Measurements from ENCODE around the gene MYL5.

The MYL5 gene, protein sequence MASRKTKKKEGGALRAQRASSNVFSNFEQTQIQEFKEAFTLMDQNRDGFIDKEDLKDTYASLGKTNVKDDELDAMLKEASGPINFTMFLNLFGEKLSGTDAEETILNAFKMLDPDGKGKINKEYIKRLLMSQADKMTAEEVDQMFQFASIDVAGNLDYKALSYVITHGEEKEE

DNA sequence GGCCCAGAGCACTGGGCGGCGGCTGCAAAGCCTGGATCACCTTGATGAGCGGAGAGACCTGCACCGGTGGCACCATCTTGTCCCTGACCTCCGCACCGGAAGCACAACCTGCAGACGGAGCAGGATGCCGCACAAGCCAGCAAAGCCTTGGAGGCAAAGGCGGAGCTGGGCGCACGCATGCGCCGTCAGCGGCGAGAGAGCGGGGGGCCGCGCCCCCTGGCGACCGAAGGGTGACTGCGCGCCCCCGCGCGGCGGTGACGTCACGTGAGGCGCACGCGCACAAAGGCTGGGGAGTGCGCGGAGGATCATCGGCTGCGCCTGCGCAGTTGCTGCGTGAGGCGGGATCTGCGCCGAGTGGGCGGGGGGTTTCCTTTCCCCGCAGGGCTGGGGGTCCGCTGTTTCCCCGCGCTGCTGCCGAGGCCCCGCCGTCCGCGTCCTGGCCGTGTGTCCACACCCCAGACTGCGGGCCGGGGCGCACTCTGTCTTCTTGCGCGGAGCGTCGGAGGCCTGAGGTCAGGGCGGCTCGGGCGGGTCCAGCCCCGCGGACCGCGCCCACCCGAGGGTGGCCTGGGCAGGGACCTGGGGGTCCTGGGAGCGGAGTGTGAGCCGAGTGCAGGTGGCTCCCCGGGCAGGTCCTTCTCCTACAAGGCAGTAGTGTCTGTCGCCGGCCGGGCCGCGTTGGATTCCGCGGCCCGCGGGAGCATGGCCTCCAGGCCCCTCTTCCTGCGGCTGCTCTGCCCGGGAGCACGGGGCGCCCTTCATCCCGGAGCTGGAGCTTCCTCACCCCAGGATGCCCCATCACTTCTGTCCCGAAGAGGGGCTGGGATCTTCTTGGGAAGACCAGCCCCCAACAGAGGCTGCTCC, at the start of gene MYL5, which contains the start of gene ATP5ME:
TSS of gene MYL5 (plus strand) at position 371 of the 864 bp plus-strand sequence. CDS start 3,485 bp downstream, outside the sequence.
TSS of gene ATP5ME (minus strand) at position 105 of the 864 bp plus-strand sequence. CDS start at position 76, 29 bp downstream.
- Histone ChIP-seq H3K27me3 (replicated peaks; ENCODE audit: control insufficient read depth, insufficient read depth, low read length) (no peaks in the 10 kb centered on the region), H3K36me3 (ENCODE audit: control insufficient read depth, insufficient read depth, low read length, severe bottlenecking) (peaks cover 18% of the 10 kb centered on the region), H3K4me1 (ENCODE audit: control insufficient read depth, insufficient read depth, low read length) (peaks cover 27% of the 10 kb centered on the region), H3K9me3 (ENCODE audit: control insufficient read depth, low read length) (no peaks in the 10 kb centered on the region), H3K9ac (ENCODE audit: low read length) (peak within 1 kb of the TSS; percentile 97), H3K4me3 (ENCODE audit: low read length) (peak within 1 kb of the TSS; percentile 88)
- peak; percentile 97 for DNase-seq (ENCODE audit: low read depth)

DNA sequence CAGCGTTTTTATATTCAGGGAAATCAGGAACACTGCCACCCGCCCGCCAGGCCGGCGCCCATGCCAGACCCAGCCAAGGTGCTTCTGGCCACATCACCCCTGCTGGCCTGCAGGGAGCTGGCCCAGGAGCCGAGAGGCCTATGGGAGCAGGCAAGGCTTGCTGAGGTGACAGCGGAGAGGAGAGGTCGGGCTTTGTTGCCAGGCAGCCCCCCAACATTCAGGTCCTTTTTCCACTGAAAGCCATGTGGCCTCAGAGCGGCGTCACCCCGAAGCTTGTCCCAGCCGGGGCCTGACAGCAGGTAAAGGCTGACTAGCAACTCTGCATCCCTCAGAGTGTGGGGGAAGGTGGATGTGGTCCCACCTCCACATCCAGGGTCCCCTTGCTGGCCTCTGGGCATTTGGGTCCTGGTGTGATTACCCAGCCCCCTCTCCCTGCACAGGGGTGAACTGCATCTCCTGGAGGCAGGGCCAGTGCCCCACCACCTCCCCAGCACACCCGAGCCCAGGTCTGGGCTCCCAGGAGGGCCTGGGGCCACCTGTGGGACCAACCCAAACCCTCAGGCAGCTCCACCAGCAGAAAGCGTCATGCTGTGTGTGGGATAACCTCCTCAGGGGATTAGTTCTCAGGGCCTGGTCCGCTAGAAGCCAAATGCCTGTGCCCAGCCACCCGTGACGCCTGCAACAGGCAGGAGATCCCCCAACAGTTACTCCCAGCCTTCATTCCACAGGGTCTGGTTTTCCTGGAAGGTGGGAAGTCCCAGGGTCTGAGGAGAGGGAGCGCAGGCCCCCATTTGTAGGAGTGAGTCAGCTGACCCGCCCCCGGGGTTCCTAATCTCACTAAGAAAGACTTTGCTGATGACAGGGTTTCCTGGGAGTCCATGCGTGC, 49.4 kb upstream of the MYL5 start, which contains the start of gene PDE6B:
TSS of gene PDE6B (plus strand) at position 869 of the 886 bp plus-strand sequence. CDS start 54 bp downstream, outside the sequence.
- no peak for DNase-seq (ENCODE audit: low read depth)
- no peaks in the 10 kb centered on the region for H3K36me3 ChIP-seq (ENCODE audit: control insufficient read depth, insufficient read depth, low read length, severe bottlenecking)
- no peak within 1 kb of the TSS for H3K9ac ChIP-seq (ENCODE audit: low read length)
- no peaks in the 10 kb centered on the region for H3K4me1 ChIP-seq (ENCODE audit: control insufficient read depth, insufficient read depth, low read length)
- peaks cover 13% of the 10 kb centered on the region for H3K27me3 ChIP-seq (replicated peaks; ENCODE audit: control insufficient read depth, insufficient read depth, low read length)
- H3K4me3 ChIP-seq (ENCODE audit: low read length): no peak within 1 kb of the TSS
- H3K9me3 ChIP-seq (ENCODE audit: control insufficient read depth, low read length): no peaks in the 10 kb centered on the region

DNA sequence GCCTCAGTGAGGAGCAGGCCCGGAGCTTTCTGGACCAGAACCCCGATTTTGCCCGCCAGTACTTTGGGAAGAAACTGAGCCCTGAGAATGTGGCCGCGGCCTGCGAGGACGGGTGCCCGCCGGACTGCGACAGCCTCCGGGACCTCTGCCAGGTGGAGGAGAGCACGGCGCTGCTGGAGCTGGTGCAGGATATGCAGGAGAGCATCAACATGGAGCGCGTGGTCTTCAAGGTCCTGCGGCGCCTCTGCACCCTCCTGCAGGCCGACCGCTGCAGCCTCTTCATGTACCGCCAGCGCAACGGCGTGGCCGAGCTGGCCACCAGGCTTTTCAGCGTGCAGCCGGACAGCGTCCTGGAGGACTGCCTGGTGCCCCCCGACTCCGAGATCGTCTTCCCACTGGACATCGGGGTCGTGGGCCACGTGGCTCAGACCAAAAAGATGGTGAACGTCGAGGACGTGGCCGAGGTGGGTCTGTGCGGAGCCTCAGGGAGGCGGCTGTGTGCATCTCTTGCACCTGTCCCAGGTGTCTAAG, 48.6 kb upstream of the MYL5 start:
- no peaks in the 10 kb centered on the region for H3K4me1 ChIP-seq (ENCODE audit: control insufficient read depth, insufficient read depth, low read length)
- DNase-seq (ENCODE audit: low read depth): no peak
- peaks cover 13% of the 10 kb centered on the region for H3K27me3 ChIP-seq (replicated peaks; ENCODE audit: control insufficient read depth, insufficient read depth, low read length)
- no peak overlapping the region for H3K9ac ChIP-seq (ENCODE audit: low read length)
- no peaks in the 10 kb centered on the region for H3K9me3 ChIP-seq (ENCODE audit: control insufficient read depth, low read length)
- H3K36me3 ChIP-seq (ENCODE audit: control insufficient read depth, insufficient read depth, low read length, severe bottlenecking): no peaks in the 10 kb centered on the region
- H3K4me3 ChIP-seq (ENCODE audit: low read length): no peak overlapping the region

DNA sequence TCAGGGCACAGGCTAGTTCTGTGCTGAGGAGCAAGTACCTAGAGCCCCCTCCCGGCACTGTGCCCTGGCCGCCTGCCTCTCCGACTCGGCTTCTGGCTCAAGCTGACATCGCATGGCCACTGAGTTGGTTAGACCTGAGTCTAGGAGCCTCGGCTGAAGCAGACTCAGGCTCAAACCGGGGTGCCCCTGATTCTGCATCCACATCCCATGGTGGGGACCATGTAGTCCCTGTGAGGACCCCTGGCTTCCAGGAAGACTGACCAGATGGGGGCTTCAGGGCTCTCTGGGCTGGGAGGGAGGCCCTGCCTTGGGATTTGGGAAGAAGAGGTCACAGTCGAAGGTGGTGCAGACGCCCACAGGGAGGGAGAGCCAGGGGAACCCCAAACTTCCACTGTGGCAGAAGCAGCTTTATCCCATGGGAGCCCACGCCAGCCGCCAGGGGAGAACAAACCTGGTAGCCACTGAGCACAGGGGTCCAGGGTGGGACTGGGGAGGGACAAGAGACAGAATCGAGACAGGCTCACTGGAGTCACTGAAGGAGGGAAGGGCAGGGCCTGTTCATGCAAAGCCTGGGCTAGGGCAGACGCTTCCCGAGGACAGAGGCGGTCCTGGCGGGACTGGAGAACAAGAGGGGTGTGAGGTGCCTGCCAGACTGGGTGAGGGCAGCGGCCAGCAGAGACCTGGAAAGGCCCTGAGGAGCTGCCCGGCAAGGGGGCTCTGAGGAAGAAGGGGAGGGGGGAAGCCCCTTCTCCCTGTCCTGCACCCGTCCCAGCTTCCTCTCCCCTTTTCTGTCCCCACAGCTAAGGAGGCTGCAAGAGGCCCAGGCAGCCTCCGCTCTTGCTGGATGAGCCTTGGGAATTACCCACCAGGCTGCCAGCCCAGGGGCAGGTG, 47.9 kb upstream of the MYL5 start:
- no peak overlapping the region for H3K4me3 ChIP-seq (ENCODE audit: low read length)
- H3K4me1 ChIP-seq (ENCODE audit: control insufficient read depth, insufficient read depth, low read length): no peaks in the 10 kb centered on the region
- no peak for DNase-seq (ENCODE audit: low read depth)
- H3K36me3 ChIP-seq (ENCODE audit: control insufficient read depth, insufficient read depth, low read length, severe bottlenecking): no peaks in the 10 kb centered on the region
- no peaks in the 10 kb centered on the region for H3K9me3 ChIP-seq (ENCODE audit: control insufficient read depth, low read length)
- H3K9ac ChIP-seq (ENCODE audit: low read length): no peak overlapping the region
- peaks cover 13% of the 10 kb centered on the region for H3K27me3 ChIP-seq (replicated peaks; ENCODE audit: control insufficient read depth, insufficient read depth, low read length)

DNA sequence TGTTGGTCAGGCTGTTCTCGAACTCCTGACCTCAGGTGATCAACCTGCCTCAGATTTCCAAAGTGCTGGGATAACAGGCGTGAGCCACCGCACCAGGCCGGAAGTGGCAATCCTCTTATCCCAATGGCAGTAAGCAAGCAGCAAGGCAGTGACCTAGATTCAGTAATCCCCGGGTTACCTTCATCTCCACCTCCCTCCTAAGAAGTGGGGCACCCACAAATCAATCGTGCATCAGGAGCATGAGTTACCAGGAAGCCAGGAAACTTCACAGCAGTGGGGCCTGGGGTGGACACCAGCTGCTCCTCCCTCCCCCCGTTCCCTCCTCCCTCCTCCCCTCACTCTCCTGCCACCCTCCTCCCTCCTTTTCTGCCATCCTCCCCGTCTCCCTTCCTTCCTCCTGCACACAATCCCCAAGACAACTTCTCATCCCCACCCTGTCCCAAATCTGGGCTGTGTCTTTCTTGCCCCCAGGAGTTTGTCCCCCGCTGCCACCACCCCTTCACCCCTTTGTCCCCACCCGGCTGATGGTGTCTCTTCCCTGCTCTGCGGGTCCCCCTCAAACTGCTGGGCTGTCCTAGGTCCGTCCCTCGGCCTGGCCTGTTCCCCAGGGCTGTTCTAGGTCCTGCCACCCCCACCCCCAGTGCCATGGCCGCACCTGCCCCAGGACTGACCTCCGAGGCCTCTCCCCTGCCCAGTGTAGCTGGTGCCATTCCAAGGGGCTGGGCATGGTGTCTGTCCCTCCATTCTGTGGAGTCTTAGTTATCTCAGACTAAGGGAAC, 46.8 kb upstream of the MYL5 start:
- no peak overlapping the region for H3K9ac ChIP-seq (ENCODE audit: low read length)
- no peaks in the 10 kb centered on the region for H3K4me1 ChIP-seq (ENCODE audit: control insufficient read depth, insufficient read depth, low read length)
- H3K36me3 ChIP-seq (ENCODE audit: control insufficient read depth, insufficient read depth, low read length, severe bottlenecking): no peaks in the 10 kb centered on the region
- no peaks in the 10 kb centered on the region for H3K9me3 ChIP-seq (ENCODE audit: control insufficient read depth, low read length)
- H3K27me3 ChIP-seq (replicated peaks; ENCODE audit: control insufficient read depth, insufficient read depth, low read length): peaks cover 13% of the 10 kb centered on the region
- H3K4me3 ChIP-seq (ENCODE audit: low read length): no peak overlapping the region
- no peak for DNase-seq (ENCODE audit: low read depth)

DNA sequence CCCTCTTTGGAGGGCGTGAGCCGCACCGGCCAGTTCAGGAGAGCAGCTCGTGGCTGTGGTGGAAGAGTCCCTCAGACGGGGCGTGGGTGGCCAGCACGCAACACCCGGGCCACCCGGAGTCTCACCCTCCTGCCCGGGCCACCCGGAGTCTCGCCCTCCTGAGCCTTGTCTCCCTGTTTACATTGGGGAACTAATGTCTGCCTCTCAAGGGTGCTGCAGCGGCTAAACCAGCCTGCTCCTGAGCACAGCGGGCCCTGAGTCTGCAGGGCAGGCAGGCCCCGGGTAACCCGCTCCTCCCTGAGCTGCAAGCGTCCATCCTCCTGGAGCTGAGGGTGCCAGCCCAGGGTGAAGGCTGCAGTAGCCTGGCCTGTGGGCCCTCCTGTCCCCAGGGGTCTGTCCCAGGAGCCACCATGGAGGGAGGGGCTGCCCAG, 46.0 kb upstream of the MYL5 start:
- peaks cover 9% of the 10 kb centered on the region for H3K27me3 ChIP-seq (replicated peaks; ENCODE audit: control insufficient read depth, insufficient read depth, low read length)
- no peak overlapping the region for H3K9ac ChIP-seq (ENCODE audit: low read length)
- DNase-seq (ENCODE audit: low read depth): no peak
- no peaks in the 10 kb centered on the region for H3K9me3 ChIP-seq (ENCODE audit: control insufficient read depth, low read length)
- H3K4me3 ChIP-seq (ENCODE audit: low read length): no peak overlapping the region
- H3K36me3 ChIP-seq (ENCODE audit: control insufficient read depth, insufficient read depth, low read length, severe bottlenecking): no peaks in the 10 kb centered on the region
- no peaks in the 10 kb centered on the region for H3K4me1 ChIP-seq (ENCODE audit: control insufficient read depth, insufficient read depth, low read length)

DNA sequence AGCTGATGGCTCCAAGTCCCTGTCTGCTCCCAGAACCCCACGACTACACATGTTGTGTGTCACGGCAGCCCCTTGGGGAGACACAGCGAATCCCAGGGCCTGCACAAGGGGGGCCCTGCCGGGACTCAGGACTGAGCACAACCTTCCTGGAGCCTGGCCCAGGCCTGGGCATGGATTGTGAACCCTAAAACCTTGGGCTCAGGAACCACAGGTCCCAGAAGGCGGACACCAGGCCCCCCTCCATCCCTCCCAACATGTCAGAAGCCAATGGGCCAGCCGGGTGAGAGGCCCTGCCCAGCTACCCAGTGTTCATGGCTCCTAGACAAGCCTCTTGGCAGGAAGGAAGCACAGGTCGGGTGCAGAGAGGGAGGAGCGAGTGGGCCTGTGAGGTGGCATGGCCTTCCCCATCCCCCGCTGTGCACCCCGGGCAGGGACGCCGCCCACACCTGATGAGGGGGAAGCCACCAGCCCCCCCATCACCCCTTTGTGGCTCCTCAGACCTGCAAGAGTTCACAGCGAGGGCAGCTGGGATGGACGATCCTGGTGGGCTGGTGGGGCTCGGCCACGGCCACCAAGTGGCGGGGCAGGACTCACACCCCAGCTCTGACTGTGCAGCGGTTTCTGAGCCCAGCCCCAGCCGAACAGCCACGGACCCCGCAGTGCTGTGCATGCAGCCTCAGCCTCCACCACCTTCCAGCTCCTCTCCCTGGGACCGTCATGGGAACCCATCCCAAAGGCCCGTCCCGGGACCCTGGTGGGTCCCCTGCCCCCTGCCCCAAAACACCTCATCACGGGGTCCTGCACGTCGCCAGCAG, 45.3 kb upstream of the MYL5 start:
- Histone ChIP-seq H3K9ac (ENCODE audit: low read length) (no peak overlapping the region), H3K9me3 (ENCODE audit: control insufficient read depth, low read length) (no peaks in the 10 kb centered on the region), H3K27me3 (replicated peaks; ENCODE audit: control insufficient read depth, insufficient read depth, low read length) (peaks cover 9% of the 10 kb centered on the region), H3K4me3 (ENCODE audit: low read length) (no peak overlapping the region), H3K4me1 (ENCODE audit: control insufficient read depth, insufficient read depth, low read length) (no peaks in the 10 kb centered on the region), H3K36me3 (ENCODE audit: control insufficient read depth, insufficient read depth, low read length, severe bottlenecking) (no peaks in the 10 kb centered on the region)
- DNase-seq (ENCODE audit: low read depth): no peak

DNA sequence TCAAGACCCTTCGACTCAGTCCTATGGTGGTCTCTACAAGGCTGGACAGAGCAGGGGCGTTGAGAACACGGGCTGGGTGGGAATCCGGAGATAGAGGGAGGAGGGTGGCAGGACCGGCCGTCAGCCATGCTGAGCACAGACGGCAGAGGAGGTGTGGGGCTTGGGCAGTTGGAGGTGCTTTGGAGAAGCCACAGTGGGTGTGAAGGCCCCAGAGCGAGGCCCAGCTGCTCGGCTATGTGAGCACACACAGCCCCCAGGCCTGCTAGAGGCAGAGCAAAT, 44.8 kb upstream of the MYL5 start:
- H3K9ac ChIP-seq (ENCODE audit: low read length): no peak overlapping the region
- DNase-seq (ENCODE audit: low read depth): no peak
- no peaks in the 10 kb centered on the region for H3K9me3 ChIP-seq (ENCODE audit: control insufficient read depth, low read length)
- no peaks in the 10 kb centered on the region for H3K36me3 ChIP-seq (ENCODE audit: control insufficient read depth, insufficient read depth, low read length, severe bottlenecking)
- H3K4me1 ChIP-seq (ENCODE audit: control insufficient read depth, insufficient read depth, low read length): no peaks in the 10 kb centered on the region
- no peak overlapping the region for H3K4me3 ChIP-seq (ENCODE audit: low read length)
- H3K27me3 ChIP-seq (replicated peaks; ENCODE audit: control insufficient read depth, insufficient read depth, low read length): peaks cover 9% of the 10 kb centered on the region

DNA sequence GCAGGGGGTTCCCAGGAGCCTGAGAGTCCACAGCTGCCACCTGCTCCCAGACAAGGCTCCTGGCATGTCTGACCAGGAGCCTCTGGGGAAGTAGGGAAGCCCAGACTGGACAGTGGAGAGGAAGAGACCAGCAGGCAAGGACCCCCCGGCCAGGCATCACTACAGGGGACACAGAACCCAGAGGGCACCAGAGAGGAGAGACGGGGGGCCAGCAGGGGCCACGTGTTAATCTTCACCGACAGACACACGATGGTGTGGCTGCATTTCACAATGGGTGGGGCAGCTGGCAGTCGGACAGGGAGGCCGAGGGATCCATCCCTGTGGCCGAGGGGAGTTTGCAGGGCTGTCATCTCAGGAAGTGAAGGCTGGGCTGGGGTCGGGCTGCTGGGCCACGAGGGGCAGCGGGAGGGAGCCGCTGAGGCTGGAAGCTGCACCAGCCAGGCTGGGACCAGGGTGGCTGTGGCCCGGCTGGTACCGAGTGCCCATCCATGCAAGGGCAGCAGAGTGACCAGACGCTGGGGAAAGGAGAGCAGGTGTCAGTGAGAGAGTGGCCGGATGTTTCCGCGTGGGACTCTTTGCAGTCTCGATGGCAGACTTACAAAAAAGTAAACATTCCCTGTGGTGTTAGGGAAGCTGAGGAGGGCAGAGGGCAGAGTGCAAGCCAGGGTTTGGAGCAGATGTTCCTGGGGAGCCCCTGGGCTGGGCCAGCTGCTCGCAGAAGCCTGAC, 44.3 kb upstream of the MYL5 start:
- Histone ChIP-seq H3K27me3 (replicated peaks; ENCODE audit: control insufficient read depth, insufficient read depth, low read length) (peaks cover 9% of the 10 kb centered on the region), H3K9me3 (ENCODE audit: control insufficient read depth, low read length) (no peaks in the 10 kb centered on the region), H3K9ac (ENCODE audit: low read length) (no peak overlapping the region), H3K4me3 (ENCODE audit: low read length) (no peak overlapping the region), H3K36me3 (ENCODE audit: control insufficient read depth, insufficient read depth, low read length, severe bottlenecking) (no peaks in the 10 kb centered on the region), H3K4me1 (ENCODE audit: control insufficient read depth, insufficient read depth, low read length) (no peaks in the 10 kb centered on the region)
- no peak for DNase-seq (ENCODE audit: low read depth)

Data from adipocyte (in vitro differentiated cells).